Stimulated activated CD4-positive, alpha-beta T cell treated with anti-CD3 and anti-CD28 coated beads, Interleukin-4, amount 100 ng/mL, for 48 hours (primary cell): ENCODE data around the gene SKIC8.
"Not testable (repeated sequence)": the region's sequence is repeated elsewhere in the genome, so short reads cannot be mapped to it uniquely, and the experiment has no call there.

Experiments
- DNase-seq, 2 donors: peaks; one replicate each; pipeline ENCODE4 v3.0.0-alpha.2; 2020; ENCODE audit warnings: low read depth in 2 of 2

Gene SKIC8

GRCh38 chr15:78255421-78256043, 43.9 kb downstream of the SKIC8 start:
- DNase-seq = no peak

GRCh38 chr15:78251136-78251535, 48.3 kb downstream of the SKIC8 start:
- DNase-seq = no peak

GRCh38 chr15:78249131-78249530, 50.3 kb downstream of the SKIC8 start:
- no peak for DNase-seq

GRCh38 chr15:78247911-78248310, 51.5 kb downstream of the SKIC8 start:
- no peak for DNase-seq

- not testable (repeated sequence) for DNase-seq
These were observed 53.3 kb downstream of the SKIC8 start for GRCh38 chr15:78245976-78246620.

- not testable (repeated sequence) for DNase-seq
These were observed 54.0 kb downstream of the SKIC8 start for GRCh38 chr15:78245392-78245791.

- no peak for DNase-seq
These were observed 54.5 kb downstream of the SKIC8 start for GRCh38 chr15:78244893-78245292.

- no peak for DNase-seq
These were observed 55.3 kb downstream of the SKIC8 start for GRCh38 chr15:78244101-78244500.

- DNase-seq = no peak
These were observed 55.9 kb downstream of the SKIC8 start for GRCh38 chr15:78243491-78243941.

GRCh38 chr15:78243058-78243457, 56.4 kb downstream of the SKIC8 start:
- DNase-seq = no peak

GRCh38 chr15:78242128-78242527, 57.3 kb downstream of the SKIC8 start:
- peak in 1 of 2 donors; percentile 9 for DNase-seq

GRCh38 chr15:78241017-78241416, 58.4 kb downstream of the SKIC8 start:
- peak; percentile 84 to 86 for DNase-seq

- no peak for DNase-seq
These were observed 59.6 kb downstream of the SKIC8 start for GRCh38 chr15:78239811-78240210.

- no peak for DNase-seq
These were observed 62.3 kb downstream of the SKIC8 start for GRCh38 chr15:78237146-78237545.

- no peak for DNase-seq
These were observed 62.9 kb downstream of the SKIC8 start for GRCh38 chr15:78236491-78236890.

GRCh38 chr15:78234515-78235040, 64.8 kb downstream of the SKIC8 start, which contains the start of gene ACSBG1:
Gene ACSBG1 (minus strand): TSS chr15:78234565. CDS start chr15:78234501, 64 bp downstream.
- no peak for DNase-seq

GRCh38 chr15:78233496-78233895, 65.9 kb downstream of the SKIC8 start:
- DNase-seq = no peak
